Stimulated activated CD4-positive, alpha-beta T cell treated with anti-CD3 and anti-CD28 coated beads, Interleukin-4, amount 100 ng/mL, for 24 hours (primary cell): ENCODE data around the gene TMPRSS5.

ENCODE experiments used
- DNase-seq: peaks from one replicate; pipeline ENCODE4 v3.0.0-alpha.2; 2020

TMPRSS5 gene

GRCh38 chr11:113666584-113666983 is 39.5 kb downstream of the TMPRSS5 start:
- DNase-seq = no peak

GRCh38 chr11:113664981-113665710 is 41.0 kb downstream of the TMPRSS5 start:
- no peak for DNase-seq

DNA sequence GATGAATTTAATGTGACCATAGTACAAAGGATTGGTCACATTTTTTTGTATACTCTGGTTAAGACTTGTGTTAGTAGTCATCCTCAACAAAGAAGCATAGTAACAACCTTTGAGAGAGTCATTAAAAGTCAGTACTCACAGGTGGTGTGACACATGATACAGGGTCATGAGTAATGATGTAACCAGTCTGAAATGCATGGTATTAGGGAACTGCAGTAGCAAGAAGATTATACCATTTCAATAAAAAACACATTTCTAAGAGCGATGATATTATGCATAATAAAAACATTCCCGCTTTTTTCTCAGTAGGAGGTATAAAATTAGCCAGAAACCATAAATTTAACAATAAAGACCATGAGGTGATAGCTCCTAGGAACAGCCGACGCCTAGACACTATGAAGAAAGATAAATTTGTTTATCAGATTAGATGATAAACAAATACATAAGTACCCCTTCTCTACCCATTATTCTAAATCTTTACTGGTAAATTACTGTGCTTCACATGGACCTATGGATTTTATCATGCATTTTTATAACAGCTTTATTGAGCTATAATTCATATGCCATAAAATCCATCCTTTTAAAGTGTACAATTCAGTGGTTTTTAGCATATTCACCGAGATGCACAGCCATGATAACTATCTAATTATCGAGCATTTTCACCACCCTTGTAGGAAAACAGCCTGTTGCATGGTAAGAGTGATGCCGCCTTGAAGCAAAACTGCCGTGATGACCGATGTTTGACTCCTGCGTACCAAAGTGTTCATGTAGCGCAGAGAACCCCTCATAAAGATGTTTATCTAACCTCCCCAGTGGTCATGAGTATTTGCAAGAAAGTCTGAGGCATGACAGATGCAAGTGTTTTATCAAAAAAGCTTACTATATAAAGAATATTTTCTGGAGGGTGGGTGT is 41.8 kb downstream of the TMPRSS5 start:
- DNase-seq = no peak

DNA sequence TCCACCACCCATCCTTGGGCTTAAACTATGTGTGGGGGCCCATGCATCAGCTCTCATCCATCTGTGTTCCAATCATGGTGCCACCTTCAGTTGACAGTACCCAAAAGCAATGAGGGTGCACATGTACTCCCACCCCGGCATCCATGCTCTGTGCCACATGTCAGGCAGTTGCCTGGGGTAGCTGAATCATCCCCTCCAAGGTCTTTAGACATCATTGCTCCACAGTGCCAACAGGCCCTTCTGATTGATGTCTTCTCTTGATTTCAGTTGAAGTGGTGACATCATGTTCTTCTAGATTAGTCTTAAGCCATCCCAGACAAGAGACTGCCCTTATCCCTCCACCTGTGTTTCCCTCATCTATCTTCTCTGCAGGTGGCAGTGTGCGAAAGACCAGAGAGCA is 42.5 kb downstream of the TMPRSS5 start:
- no peak for DNase-seq

GRCh38 chr11:113655771-113656170 is 50.3 kb downstream of the TMPRSS5 start:
- DNase-seq = no peak

GRCh38 chr11:113651023-113651422 is 55.1 kb downstream of the TMPRSS5 start:
- no peak for DNase-seq

DNA sequence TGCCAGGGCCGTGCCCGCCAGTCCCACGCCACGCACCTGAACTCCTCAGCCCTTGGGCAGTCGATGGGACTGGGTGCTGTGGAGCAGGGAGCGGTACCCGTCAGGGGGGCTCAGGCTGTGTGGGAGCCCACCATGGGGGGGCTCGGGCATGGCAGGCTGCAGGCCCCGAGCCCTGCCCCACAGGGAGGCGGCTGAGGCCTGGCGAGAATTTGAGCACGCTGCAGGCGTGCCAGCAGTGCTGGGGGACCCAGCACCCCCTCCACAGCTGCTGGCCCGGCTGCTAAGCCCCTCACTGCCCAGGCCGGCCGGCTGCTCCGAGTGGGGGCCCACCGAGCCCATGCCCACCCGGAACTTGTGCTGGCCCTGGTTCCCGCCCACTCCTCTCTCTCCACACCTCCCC is 56.8 kb downstream of the TMPRSS5 start:
- DNase-seq = no peak

DNA sequence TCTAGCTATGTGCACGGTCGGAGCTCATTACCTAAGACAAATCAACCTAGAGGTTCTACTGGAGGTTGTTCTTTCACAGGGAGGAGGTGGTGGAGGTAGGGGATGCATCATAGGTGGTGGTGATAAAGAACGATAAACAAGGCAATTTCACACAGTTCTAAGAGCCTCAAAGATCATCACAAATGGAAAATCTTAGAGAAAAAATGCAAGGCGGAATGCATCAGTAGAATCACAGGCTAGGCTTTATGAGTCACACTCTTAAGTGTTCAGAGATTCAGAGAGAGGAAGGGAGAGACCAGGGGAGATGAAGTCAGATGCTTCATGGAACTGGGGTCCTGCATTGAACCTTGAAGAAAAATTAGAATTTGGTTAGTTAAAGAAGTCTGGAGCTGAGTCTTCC is 58.3 kb downstream of the TMPRSS5 start:
- no peak for DNase-seq

DNA sequence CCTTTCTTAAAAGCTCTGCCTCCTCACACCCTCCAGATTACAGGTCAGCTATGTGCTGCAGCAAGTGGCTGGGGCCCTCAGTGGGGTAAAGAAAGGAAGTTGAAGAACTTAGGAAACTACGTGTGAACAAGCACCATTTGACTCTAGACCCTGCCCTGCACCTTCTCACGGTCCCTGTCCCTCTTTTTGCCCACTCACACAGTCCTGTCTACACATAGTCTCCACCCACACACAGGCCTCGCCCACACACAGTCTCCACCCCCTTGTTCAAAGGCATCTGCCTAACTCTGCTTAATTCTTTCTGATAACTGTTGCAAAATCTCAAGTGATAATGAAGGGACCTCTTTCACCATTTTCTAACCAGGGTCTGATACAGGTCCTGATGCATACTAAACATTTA is 59.0 kb downstream of the TMPRSS5 start:
- no peak for DNase-seq

DNA sequence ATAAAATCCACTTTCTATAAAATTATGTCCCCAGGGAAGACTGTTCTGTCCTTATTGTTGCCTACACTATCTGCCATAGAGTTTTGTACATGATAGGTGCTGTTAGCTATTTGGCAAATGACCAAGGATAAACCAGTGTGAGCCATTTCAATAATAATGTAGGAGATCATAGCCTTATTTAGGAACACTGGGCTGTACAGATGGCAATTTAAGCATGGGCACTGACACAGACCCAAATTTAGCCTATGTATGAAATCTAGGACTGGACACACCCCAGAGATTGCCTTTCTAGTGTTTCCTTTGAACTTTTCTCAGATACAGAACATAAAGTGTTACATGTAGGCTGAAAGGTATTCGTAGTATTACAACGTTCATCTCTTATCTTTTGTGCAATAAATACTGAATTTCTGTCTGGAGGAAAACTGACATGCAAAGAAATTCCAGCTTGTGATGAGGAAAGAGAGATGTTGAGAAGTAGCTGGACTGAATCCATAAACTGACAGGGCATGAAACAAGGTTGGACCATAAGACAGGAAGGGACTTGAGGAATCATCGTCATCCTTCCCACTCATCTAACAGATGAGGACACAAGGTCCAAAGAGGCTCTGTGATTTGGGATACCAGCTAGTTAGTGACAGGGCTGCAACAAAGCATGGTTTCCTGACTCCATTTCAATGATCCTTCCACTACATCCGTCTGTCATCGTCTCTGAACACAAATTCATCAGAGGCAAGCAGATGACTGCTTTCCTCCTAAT is 60.3 kb downstream of the TMPRSS5 start:
- DNase-seq = no peak

DNA sequence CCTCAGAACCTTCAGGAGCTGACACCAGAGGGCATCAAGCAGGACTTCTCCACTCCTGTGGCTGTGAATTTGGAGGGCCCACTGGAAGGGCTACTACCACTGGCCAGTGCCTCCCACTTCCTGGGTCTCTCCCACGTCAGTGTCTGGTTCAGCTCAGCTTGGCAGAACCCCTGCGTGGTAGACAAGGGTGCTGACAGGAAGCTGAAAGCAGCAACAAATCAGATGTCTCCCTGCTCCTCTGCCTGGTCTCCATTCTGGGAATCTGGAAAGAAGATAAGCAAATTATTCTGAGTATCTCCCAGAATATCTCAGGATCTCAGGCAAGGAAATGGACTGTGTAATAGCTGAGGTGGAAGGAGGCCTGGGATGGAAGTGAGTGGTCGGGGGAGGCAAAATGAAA is 61.5 kb downstream of the TMPRSS5 start:
- no peak for DNase-seq

- DNase-seq = no peak
These were observed 62.4 kb downstream of the TMPRSS5 start for GRCh38 chr11:113643701-113644100.

GRCh38 chr11:113643006-113643585 is 63.0 kb downstream of the TMPRSS5 start:
- DNase-seq = no peak

DNA sequence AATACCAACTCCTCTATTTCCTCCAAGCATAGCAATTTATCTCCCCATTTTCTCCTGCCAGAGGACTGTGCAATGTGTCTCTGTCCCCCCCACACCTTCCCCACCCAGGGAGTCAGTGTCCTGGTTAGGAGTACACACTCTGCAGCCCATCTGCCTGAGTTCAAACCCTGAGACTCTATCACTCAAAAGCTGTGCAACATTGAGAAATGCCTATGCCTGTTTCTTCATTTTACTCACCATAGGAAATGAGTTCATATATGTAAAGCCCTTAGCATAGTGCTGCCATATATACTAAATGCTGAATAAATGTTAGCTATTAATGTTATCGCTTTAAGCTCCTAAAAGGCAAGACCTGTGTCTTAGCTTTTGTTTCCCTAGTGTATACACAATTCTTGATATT is 64.0 kb downstream of the TMPRSS5 start:
- DNase-seq = no peak

GRCh38 chr11:113638376-113638775 is 67.7 kb downstream of the TMPRSS5 start:
- DNase-seq = no peak

DNA sequence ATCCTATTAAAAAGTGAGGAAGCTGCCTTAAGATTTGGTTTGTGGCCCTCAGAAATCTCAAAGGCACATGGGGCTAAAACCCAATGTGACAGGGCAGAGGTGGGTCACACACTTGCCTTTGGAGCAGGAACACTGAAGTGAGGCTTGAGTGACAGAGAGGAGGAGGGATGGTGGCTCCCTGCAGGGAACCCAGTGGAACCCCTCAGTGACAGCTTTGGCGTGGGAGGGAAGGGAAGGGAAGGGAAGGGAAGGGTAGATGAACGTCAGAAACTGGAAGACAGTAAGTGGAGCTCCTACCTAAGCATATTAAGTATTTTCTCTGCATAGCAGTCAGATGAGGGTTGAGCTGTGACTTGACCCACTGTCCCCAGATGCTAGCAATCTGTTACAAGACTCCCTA is 68.5 kb downstream of the TMPRSS5 start:
- no peak for DNase-seq
